Activated CD4-positive, CD25-positive, alpha-beta regulatory T cell treated with anti-CD3 and anti-CD28 coated beads, Interleukin-2, amount 50 U/mL, for 72 hours (primary cell): ENCODE data around the gene CCDC192.

Source experiments
- DNase-seq: peaks from one replicate; pipeline ENCODE4 v3.0.0; 2021

CCDC192 gene

DNA sequence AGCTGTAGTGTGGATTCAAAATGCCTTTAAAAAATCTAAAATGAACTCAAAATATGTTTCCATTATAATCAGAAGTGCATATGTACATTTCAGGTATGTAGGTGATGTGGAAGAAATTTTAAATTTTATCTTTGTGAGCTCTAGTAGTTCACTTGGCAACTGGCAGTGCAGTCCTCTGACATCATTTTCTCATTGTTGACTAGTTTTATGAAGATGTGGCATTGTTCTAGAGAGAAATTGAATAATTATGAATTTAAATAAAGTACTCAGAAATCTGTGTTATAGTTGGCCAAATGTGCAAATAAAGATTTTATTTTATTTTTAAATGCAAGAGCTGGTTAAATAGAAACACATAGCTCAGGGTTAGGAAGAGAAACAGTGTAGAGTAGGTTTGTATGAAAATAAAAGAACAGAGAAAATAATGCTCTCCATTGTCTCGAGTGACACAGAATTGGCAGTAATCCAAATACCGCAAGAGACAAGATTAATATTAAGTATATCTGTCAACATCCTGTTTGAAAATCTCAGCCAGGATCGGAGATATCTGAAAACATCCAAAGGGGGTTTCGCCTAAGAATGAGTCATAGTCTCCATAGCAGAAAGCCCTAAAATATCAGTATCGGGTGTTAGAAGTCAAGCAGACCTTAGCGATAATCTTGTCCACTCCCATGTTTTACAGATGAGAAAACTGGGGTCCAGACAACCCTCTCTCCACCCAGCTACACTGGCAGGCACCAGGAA lies 189.4 kb downstream of the CCDC192 start:
- DNase-seq, result no peak

DNA sequence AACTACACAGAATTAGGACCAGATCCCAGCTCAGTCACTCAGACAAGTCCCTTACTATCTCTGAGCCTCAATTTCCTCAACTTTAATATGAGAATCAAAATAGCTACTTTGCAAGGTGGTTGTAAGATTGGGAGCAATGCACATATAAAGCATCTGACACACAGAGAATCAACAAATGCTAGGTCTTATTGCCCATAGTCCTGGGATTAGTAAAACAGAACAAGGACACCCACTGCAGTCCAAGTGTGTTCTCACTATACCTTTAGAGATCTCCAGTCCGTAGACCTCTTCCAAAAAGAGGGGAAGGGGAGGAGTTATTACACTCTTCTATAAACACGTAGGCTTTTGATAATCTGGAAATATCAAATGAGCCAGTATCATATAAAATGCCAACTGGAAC lies 190.0 kb downstream of the CCDC192 start:
- DNase-seq, result no peak

DNA sequence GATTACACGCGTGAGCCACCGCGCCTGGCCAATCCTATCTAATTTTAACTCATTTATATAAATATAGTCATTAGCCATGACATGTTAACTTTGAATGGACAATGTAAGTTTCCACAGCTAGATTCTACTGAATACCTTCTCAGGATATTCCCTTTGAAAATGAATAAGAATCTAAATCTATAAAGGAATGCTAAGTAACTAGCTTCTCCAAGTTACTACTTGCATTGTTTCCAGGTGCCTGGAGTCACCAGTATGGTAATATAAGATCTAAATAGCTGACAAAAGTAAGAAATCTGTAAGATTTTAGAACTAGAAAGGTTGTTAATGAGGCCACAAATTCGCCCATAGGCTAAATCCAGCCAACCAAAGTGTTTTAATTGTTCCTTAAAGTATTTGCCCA lies 191.3 kb downstream of the CCDC192 start:
- no peak for DNase-seq

DNA sequence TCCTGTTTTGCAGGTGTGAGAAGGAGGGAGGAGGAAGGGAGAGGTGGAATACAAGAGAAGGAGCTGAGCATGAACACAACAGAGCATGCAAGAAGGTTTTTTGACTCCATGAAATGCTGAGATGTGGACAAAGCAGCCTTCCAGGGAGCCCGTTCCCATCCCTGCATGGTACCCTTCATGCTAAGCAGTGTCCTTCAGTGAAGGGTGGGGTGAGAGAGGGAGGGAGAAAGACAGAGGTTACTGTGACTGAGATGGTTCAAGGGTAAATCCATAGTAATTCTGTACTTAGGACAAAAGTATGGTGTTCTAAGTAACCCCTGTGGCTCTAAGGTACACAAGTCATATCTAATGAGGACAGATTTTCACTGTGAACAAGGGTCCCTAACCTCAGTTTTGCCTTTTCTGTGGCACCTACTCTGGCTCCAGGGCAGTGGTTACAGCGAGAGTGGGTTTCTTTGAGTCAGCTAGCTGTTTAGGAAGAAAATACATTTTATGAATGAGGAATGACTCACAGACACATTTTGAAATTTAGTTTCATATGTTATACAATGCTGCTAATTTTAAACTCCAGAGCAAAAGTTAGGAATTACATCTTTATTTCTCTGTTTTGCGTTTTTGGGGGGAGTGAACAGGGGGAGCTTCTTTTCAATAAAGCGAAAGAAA lies 195.5 kb downstream of the CCDC192 start:
- no peak for DNase-seq

DNA sequence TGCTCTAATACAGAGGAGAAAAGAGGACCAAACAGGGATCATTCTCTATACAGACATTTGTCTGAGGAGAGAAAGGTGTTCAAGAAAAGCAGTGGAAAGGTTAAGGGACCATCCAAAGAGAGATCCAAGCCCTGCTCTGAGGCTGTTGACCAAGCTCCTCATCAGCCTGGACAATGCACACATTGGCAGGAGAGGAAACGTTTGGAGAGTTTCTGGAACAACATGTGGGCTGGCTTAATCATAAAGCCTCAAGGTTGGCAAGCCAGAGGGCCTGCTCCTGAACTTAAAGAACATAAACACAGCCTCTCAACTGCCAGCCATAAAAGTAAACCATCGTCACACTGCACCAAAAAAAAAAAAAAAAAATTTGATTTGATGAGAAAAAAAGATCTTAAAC lies 196.0 kb downstream of the CCDC192 start:
- no peak for DNase-seq

DNA sequence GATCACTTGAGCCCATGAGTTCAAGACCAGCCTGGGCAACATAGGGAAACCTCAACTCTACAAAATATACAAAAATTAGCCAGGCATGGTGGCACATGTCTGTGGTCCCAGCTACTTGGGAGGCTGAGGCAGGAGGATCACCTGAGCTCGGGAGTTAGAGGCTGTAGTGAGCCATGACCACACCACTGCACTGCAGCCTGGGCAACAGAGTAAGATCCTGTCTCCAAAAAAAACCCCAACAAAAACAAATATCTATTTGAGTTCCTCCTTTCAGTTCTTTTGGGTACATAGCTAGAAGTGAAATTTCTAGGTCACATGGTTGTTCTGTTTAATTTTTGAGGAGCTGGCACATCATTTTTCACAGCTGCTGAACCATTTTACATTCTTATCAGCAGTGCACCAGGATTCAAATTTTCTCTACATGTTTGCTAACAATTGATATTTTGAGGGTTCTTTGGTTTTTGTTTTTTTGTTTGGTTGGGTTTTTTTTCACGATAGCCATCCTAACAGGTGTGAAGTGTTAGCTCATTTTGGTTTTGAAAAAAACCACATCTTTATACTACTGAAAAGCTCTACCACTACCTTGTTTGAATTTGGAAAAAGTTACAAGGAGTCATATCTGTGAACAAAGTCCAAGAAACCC lies 203.5 kb downstream of the CCDC192 start:
- no peak for DNase-seq

DNA sequence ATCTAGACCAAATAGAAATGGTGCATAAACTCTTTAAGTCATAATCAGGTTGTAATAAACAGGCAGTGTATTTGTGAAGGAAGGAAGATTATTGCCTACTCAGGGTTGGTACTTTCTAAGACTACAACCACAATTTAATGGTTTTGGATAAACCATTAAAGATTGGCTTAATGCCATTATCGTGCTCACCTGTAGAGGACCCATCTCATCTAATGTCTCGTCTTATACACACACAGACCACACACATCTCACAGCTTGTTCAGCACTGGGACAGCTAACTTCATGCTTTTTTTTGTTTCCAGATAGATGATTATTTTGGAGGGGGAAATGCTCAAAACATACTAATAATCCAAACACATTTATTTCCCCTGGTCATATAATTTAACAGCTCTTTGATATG lies 204.7 kb downstream of the CCDC192 start:
- no peak for DNase-seq

DNA sequence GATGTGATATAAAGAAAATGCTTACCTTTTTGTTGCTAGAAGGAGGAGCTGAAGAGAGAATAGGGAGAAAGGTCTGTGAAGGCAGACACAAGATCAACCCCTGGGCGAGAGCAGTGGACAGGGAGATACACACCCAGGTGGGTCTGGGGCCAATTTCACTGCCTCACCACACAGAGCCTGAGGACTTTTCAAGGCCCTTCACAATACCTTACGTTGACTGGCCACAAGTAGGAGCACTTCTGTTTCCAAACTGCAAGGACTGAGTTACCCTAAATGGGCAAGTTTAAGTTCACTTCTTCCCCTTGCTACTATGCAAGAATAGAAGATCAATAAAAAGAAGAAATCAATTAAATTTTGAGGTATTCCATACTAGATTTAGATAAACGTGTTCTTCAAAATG lies 205.9 kb downstream of the CCDC192 start:
- DNase-seq, result no peak

DNA sequence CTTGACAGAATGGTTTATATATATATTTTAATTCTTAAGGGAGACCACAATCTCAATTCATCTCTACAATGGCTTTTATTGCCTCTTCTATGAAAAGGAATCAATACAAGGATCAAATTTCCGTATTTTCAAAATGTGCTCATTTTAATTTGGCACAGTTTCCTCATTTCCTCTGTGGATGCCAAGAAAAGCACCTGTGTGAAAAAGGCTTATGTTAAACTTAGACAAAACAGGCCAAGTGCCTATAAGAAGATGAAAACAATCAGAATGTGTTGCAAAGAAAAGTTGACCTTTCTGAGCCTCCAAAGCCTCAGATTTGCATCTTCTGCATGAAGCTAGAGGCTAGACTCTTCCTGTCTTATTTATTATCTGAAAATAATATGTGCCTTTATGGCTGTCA lies 206.6 kb downstream of the CCDC192 start:
- no peak for DNase-seq

DNA sequence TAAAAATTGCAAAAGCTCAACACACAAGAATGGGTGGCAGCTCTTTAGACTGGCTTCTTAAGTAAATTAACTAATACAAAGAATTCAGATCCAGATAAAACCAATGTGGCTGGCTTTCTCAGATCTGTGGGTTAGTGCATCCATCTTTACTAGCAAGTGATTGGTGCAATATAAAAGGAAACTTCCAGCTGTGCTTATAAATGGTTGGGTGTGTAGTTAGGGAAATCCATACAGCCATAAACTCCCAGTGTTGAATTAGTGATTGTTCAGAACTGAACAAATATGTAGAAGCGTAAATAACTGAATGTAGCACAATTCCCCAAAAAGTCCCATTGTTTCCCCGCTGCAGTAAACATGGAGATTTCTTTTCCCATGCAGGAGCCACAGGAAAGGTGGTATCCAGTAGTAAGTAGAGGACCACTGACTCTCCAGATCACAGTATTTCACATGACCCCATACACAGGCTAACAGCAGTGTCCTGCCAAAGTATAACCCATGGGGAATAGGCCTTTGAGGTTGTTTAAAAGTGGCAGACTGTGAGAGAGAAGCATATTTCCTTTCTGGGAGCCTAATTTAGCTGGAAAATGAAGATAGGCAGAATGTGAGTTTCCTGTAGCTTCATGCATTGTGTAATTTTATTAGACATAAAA lies 207.2 kb downstream of the CCDC192 start:
- DNase-seq, result no peak

DNA sequence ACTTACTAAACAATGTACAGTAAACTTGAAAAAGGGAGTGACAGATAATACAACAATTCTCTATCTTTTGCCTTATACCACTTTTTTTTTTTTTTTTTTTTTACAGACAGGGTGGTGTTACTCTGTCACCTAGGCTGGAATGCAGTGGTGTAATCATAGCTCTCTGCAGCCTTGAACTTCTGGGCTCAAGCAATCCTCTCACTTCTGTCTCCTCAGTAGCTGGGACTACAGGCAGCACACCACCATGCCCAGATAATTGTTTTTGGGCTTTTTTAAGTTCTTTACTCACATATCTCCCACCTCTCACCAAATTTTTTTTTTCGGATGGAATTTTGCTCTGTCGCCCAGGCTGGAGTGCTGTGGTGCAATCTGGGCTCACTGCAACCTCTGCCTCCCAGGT lies 208.4 kb downstream of the CCDC192 start:
- no peak for DNase-seq

DNA sequence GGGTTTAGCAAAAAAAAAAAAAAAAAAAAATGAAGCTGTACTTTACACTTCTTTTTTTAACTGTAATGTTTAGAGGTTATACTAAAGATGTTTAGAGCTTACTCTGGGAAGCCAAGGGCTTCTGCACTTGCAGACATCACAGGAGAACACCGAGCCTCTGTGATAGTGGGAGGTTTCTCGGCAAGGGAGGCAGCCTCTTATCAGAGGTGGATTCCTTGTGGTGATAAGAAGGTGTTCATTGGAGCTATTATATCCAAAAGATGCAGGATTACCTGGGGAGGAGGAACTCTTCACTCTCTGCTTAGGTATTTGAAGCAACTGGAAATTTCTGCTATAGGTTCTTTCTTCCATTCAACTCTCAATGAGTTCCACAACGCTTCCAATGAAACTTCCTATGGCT lies 209.2 kb downstream of the CCDC192 start:
- DNase-seq, result no peak

DNA sequence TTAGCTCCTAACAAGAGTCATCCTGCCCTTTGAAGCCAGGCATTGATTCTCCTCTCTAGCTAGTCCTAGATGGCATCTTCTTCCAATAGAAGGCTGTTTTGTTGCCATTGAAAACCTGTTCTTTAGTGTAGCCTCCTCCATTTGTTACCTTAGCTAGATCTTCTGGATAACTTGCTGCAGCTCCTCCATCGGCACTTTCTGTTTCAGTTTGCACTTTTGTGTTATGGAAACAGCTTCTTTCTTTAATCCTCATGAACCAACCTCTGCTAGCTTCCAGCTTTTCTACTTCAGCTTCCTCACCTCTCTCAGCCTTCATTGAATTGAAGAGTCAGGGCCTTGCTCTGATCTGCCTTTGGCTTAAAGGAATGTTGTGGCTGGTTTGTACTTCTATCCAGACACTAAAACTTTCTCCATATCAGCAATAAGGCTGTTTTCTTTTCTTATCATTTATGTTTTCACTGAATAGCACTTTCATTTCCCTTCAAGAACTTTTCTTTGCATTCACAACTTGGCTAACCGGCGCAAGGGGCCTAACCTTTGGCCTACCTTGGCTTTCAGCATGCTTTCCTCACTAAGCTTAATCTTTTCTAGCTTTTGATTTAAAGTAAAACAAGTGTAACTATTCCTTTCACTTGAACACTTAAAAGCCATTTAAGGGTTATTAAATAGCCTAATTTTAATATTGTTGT lies 213.8 kb downstream of the CCDC192 start:
- no peak for DNase-seq

DNA sequence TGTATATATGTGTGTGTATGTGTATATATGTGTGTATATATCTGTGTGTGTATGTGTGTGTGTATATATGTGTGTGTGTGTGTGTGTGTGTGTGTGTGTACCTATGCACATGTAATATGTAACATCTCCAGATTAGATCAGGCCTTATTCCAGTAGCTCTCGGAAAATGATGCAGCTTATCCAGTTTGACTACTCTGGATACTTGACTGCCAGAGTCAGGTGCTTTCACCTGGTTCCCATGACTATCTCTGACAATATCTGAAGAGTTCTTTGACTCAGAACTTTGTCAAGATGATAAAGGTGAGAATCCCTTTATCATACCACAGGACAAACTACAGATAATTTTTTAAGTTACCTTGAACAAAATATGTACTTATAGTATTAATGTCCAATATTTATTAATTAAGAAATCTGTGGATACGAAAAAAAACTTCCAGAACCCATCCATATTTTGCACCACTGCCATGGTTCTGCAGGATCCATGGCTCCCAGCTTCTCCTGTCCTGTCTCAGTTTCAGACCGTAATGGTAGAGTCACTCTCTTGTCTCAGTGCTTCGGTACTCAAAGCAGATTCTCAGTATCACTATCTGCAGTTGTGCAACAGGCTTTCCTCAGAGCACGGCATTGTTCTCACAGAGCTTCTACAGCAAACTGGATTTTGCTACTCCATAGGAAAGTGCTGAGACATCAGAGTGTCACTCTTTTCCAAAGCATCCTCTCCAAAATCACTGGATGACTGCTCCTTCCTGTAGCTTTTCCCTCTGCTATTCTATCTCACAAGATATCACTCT lies 216.0 kb downstream of the CCDC192 start:
- DNase-seq, result no peak

DNA sequence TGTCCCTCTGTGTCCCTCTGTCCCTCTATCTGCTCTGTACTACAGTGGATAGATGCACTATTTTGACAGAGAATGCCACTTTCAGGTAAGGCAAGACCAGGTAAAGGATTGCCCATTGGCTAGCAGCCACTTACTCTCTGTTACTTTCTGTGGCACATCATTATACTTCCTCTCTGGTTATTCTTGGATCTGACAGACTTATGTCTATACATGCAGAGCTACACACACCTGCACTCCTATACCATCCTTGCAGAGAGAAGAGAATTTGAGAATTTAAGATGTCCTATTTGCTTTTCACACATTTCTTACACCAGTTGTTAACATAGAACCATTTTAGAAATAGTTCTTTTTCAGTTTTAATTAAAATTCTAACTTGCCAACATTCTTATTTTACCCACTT lies 216.6 kb downstream of the CCDC192 start:
- no peak for DNase-seq

DNA sequence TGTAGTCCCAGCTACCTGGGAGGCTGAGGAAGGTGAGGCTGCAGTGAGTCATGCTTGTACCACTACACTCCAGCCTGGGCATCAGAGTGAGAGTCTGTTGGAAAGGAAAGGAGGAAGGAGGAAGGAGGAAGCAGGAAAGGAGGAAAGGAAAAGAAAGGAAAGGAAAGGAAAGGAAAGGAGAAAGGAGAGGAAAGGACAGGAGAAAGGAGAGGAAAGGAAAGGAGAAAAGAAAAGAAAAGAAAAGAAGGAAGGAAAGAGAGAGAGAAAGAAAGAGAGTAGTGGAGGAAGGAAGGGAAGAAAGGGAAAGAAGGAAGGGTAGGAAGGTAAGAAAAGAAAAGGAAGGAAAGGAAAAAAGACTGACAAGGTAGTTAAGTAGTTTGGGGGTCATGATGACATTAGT lies 217.7 kb downstream of the CCDC192 start:
- no peak for DNase-seq

DNA sequence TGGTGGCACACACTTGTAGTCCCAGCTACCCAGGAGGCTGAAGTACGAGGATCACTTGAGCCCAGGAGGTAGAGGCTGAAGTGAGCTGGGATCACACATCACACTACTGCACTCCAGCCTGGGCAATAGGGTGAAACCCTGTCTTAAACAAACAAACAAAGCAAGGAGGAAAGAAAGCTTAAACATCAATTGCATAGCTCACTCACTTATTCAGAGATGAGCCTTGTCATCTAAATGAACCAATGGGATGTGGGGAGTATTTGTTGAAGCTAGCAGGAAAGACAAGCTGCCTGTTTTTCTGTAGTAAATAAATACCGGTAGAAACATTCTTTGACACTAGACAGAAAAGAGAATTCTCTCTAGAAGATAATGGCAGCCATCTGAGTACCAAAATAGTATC lies 219.4 kb downstream of the CCDC192 start:
- no peak for DNase-seq

DNA sequence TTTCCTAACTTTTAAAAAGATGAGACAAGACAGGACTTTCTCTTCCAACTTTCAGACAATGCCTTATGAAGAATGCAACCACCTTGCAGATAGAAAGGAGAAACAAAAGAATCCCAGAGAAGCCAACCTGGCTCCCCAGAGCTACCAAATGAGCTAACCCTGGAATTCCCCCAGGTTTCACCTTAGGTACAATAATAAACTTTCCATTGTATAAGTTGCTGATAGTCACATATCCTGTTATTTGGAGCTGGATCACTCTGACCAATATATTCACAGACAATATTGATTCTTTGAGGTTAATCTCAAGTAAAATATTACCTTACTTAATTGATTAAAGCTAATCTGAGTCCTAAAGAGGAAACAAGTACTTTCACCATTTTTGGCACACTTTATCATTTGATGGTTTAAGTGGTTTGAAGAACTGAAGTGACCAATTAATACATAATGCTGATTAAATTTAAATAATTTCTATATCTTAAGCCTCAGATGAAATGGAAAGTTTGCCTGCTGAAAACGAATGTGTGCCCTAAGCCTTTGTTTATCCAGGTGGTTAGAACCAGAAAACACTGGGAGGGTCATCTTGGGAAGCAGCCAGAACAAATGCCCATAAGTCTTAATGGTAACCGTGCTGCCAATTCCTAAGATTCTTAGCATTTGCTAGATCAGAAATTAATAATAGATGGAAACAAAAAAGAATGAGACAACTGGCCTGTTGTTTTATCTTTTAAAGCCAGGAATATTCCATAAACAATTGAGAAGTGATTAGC lies 220.8 kb downstream of the CCDC192 start:
- DNase-seq, result no peak

DNA sequence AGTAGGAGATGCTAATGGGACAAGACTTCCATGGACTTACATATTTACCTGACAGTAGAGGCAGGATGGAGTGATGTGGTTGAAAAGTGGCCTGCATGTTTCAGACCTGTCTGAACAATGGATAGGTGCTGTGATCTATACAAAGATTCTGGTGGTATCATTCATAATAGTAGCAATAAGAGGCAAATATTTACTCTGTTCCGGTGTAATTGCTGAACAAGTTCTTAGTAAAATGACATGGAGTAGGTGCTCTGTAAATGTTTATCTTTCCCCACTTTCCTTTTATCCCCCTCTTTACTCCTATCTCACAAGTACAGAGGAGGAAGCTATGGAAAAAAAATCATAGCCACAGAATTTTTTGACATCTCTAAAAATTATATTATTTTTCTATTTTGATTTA lies 221.4 kb downstream of the CCDC192 start:
- DNase-seq, result no peak

DNA sequence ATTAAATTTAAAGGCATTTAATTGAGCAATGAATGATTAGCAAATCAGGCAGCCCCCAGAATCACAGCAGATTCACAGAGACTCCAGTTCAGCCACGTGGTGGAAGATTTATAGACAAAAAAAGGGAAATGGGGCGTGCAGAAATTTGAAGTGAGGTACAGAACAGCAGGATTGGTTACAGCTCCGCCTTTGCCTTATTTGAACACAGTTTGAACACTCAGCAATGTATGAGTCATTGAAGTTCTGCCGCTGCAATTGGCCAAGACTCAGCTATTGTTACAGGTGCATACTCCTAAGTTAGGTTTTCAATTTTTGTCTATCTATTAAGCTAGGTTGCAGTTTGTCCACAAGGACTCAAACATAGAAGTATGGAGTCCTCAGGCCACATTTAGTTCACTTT lies 222.7 kb downstream of the CCDC192 start:
- no peak for DNase-seq

DNA sequence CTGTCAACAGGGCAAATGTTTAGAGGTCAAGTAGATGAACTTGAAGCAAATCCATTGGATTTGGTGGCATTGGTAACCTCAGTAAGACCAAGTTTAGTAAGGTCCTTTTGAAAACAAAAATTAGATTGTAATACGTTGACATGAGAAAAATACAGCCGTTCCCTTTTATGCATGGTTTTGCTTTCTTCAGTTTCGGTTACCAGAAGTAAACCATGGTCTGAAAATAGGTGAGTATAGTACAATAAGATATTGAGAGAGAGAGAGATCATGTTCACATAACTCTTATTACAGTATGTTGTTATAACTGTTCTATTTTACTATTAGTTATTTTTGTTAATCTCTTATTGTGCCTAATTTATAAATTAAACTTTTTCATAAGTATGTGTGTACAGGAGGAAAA lies 223.8 kb downstream of the CCDC192 start:
- no peak for DNase-seq

DNA sequence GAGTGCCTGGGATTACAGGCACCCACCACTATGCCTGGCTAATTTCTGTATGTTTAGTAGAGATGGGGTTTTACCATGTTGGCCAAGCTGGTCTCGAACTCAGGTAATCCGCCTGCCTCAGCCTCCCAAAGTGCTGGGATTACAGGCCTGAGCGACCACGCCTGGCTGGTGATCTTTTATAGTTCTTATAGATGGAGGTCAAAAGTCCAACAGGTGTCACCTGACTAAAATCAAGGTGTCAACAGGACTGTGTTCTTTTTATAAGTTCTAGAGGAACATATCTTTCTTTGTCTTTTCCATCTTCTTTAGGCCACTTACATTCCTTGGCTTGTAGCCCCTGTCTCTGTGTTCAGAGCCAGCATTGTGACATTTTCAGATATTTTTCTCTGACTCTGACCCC lies 224.9 kb downstream of the CCDC192 start:
- DNase-seq, result no peak
